Measurements from ENCODE around the gene NODAL. TPM values are rescaled to one million over a fixed set of nuclear protein-coding genes. Genes with fewer than 3 reads are reported as not detected.

NODAL gene
- total and polyA plus RNA-seq, 3 experiments from 2014 or later = 0.43 TPM; not detected in 2

GRCh38 chr10:70405037-70405824 is 36.2 kb downstream of the NODAL start:
- Mint-ChIP-seq H3K4me3 (peak overlapping the region; percentile 90 to 98 (median 97)), H3K36me3 (peaks cover 0 to 32% (median 7%) of the 10 kb centered on the region in 3 donors), H3K27me3 (no peaks in the 10 kb centered on the region), H3K4me1 (peaks cover 50 to 61% (median 51%) of the 10 kb centered on the region in 3 donors), H3K27ac (peak overlapping the region; percentile 80 to 97 (median 95)), H3K9me3 (no peaks in the 10 kb centered on the region)
- peak overlapping the region; percentile 71 for H3K27ac ChIP-seq (ENCODE audit: low read depth, low read length)
- POLR2A ChIA-PET = interaction anchor here (0.6 to 2.5 kb wide), 9 partner anchors 12 to 259 kb away, joined by 3 to 14 read pairs (median 4); partner anchors contain the start of genes PPA1 and TYSND1
- no peaks in the 10 kb centered on the region for H3K9me3 ChIP-seq (ENCODE audit: low read length)
- peak overlapping the region; percentile 78 for H3K4me3 ChIP-seq (ENCODE audit: low read length)
- peak in 3 of 5 donors; percentile 7 to 28 (median 22) for DNase-seq
- peaks cover 20% of the 10 kb centered on the region for H3K4me1 ChIP-seq (ENCODE audit: insufficient read depth, low read length)
- H3K36me3 ChIP-seq (ENCODE audit: insufficient read depth, low read length) = no peaks in the 10 kb centered on the region
- CTCF ChIA-PET = interaction anchor here (0.8 to 2.2 kb wide), 8 partner anchors 21 to 259 kb away, joined by 3 to 9 read pairs (median 3); partner anchors contain the start of gene TYSND1
- H3K27me3 ChIP-seq (ENCODE audit: insufficient read depth, low read length, poor library complexity, severe bottlenecking) = no peaks in the 10 kb centered on the region

DNA sequence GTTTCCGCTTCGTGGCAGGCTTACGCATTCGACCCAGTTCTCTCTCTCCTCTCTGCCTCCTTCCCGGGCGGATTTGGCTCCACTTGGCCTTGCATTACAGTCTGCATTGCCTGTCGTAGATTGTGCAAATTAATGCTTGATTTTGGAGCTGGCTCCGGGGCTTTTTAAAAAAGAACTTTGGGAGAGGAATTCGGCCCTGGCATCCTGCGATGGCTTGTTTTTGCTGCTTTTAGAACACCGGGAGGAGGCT is 36.8 kb downstream of the NODAL start:
- H3K27me3 ChIP-seq (ENCODE audit: insufficient read depth, low read length, poor library complexity, severe bottlenecking) = no peaks in the 10 kb centered on the region
- no peaks in the 10 kb centered on the region for H3K9me3 ChIP-seq (ENCODE audit: low read length)
- H3K4me3 Mint-ChIP-seq = peak overlapping the region; percentile 90 to 98 (median 97)
- H3K4me3 ChIP-seq (ENCODE audit: low read length) = peak overlapping the region; percentile 78
- no peak for DNase-seq
- no peaks in the 10 kb centered on the region for H3K27me3 Mint-ChIP-seq
- peaks cover 45 to 56% (median 47%) of the 10 kb centered on the region in 3 donors for H3K4me1 Mint-ChIP-seq
- peaks cover 0 to 30% (median 5%) of the 10 kb centered on the region in 3 donors for H3K36me3 Mint-ChIP-seq
- peak overlapping the region; percentile 71 for H3K27ac ChIP-seq (ENCODE audit: low read depth, low read length)
- H3K9me3 Mint-ChIP-seq = no peaks in the 10 kb centered on the region
- H3K36me3 ChIP-seq (ENCODE audit: insufficient read depth, low read length) = no peaks in the 10 kb centered on the region
- CTCF ChIA-PET = interaction anchor here (0.9 to 2.2 kb wide), 8 partner anchors 20 to 258 kb away, joined by 3 to 9 read pairs (median 3); partner anchors contain the start of genes LRRC20 and TYSND1
- POLR2A ChIA-PET = interaction anchor here (0.6 to 2.5 kb wide), 7 partner anchors 19 to 259 kb away, joined by 3 to 14 read pairs (median 3); partner anchors contain the start of genes PPA1 and TYSND1
- peaks cover 20% of the 10 kb centered on the region for H3K4me1 ChIP-seq (ENCODE audit: insufficient read depth, low read length)
- peak overlapping the region; percentile 80 to 97 (median 95) for H3K27ac Mint-ChIP-seq

- Mint-ChIP-seq H3K36me3 (peaks cover 0 to 27% (median 5%) of the 10 kb centered on the region in 3 donors), H3K27me3 (no peaks in the 10 kb centered on the region), H3K4me1 (peaks cover 40 to 51% (median 42%) of the 10 kb centered on the region in 3 donors), H3K9me3 (no peaks in the 10 kb centered on the region), H3K27ac (peak within 1 kb of the TSS; percentile 80 to 97 (median 95)), H3K4me3 (peak within 1 kb of the TSS; percentile 90 to 98 (median 97))
- H3K27ac ChIP-seq (ENCODE audit: low read depth, low read length) = peak within 1 kb of the TSS; percentile 71
- H3K9me3 ChIP-seq (ENCODE audit: low read length) = no peaks in the 10 kb centered on the region
- POLR2A ChIA-PET = interaction anchor here (0.6 to 2.5 kb wide), 8 partner anchors 19 to 258 kb away, joined by 3 to 14 read pairs (median 4); partner anchors contain the start of genes PPA1 and TYSND1
- H3K36me3 ChIP-seq (ENCODE audit: insufficient read depth, low read length) = no peaks in the 10 kb centered on the region
- H3K4me3 ChIP-seq (ENCODE audit: low read length) = peak within 1 kb of the TSS; percentile 78
- peak; percentile 96 to 99 (median 98) for DNase-seq
- H3K27me3 ChIP-seq (ENCODE audit: insufficient read depth, low read length, poor library complexity, severe bottlenecking) = no peaks in the 10 kb centered on the region
- CTCF ChIA-PET = interaction anchor here (0.9 to 2.2 kb wide), 9 partner anchors 20 to 258 kb away, joined by 3 to 9 read pairs (median 3); partner anchors contain the start of genes LRRC20 and TYSND1
- peaks cover 20% of the 10 kb centered on the region for H3K4me1 ChIP-seq (ENCODE audit: insufficient read depth, low read length)
These were observed 37.3 kb downstream of the NODAL start, which contains the start of gene EIF4EBP2 for GRCh38 chr10:70404036-70404786. Gene EIF4EBP2 (plus strand): TSS chr10:70404145. CDS start chr10:70404402, 257 bp downstream.

- peak overlapping the region; percentile 80 to 95 (median 91) for H3K27ac Mint-ChIP-seq
- no peaks in the 10 kb centered on the region for H3K27me3 Mint-ChIP-seq
- H3K4me1 Mint-ChIP-seq = peaks cover 33 to 44% (median 35%) of the 10 kb centered on the region in 3 donors
- peaks cover 0 to 22% (median 2%) of the 10 kb centered on the region in 3 donors for H3K36me3 Mint-ChIP-seq
- H3K36me3 ChIP-seq (ENCODE audit: insufficient read depth, low read length) = no peaks in the 10 kb centered on the region
- no peaks in the 10 kb centered on the region for H3K27me3 ChIP-seq (ENCODE audit: insufficient read depth, low read length, poor library complexity, severe bottlenecking)
- ChIA-PET POLR2A (interaction anchor here (0.6 to 2.5 kb wide), 2 partner anchors 235 to 258 kb away, joined by 4 to 14 read pairs; partner anchors contain the start of gene TYSND1), CTCF (interaction anchor here (1.1 to 2.2 kb wide), 6 partner anchors 19 to 182 kb away, joined by 3 to 9 read pairs (median 3); partner anchors contain the start of gene LRRC20)
- peak overlapping the region; percentile 90 to 98 (median 97) for H3K4me3 Mint-ChIP-seq
- peak overlapping the region; percentile 26 for H3K27ac ChIP-seq (ENCODE audit: low read depth, low read length)
- no peak for DNase-seq
- H3K4me3 ChIP-seq (ENCODE audit: low read length) = peak overlapping the region; percentile 57
- no peaks in the 10 kb centered on the region for H3K9me3 Mint-ChIP-seq
- H3K4me1 ChIP-seq (ENCODE audit: insufficient read depth, low read length) = peaks cover 20% of the 10 kb centered on the region
- H3K9me3 ChIP-seq (ENCODE audit: low read length) = no peaks in the 10 kb centered on the region
These were observed 37.9 kb downstream of the NODAL start for GRCh38 chr10:70403483-70404035.

GRCh38 chr10:70399177-70399576 is 42.3 kb downstream of the NODAL start:
- Histone ChIP-seq H3K36me3 (ENCODE audit: insufficient read depth, low read length) (no peaks in the 10 kb centered on the region), H3K27me3 (ENCODE audit: insufficient read depth, low read length, poor library complexity, severe bottlenecking) (no peaks in the 10 kb centered on the region), H3K4me1 (ENCODE audit: insufficient read depth, low read length) (peaks cover 5% of the 10 kb centered on the region), H3K4me3 (ENCODE audit: low read length) (no peak overlapping the region), H3K9me3 (ENCODE audit: low read length) (no peaks in the 10 kb centered on the region), H3K27ac (ENCODE audit: low read depth, low read length) (no peak overlapping the region)
- POLR2A ChIA-PET = interaction anchor here (0.6 kb wide), 1 partner anchor 230 kb away, joined by 3 read pairs; no protein-coding TSS in a partner anchor
- DNase-seq = no peak
- no peak overlapping the region for H3K4me3 Mint-ChIP-seq
- no peaks in the 10 kb centered on the region for H3K27me3 Mint-ChIP-seq
- H3K36me3 Mint-ChIP-seq = peaks cover 0 to 3% (median 0%) of the 10 kb centered on the region in 3 donors
- H3K27ac Mint-ChIP-seq = no peak overlapping the region
- peaks cover 5 to 16% (median 8%) of the 10 kb centered on the region in 3 donors for H3K4me1 Mint-ChIP-seq
- no peaks in the 10 kb centered on the region for H3K9me3 Mint-ChIP-seq
- CTCF ChIA-PET = no interaction called here

- ChIA-PET CTCF (no interaction called here), POLR2A (no interaction called here)
- Mint-ChIP-seq H3K9me3 (no peaks in the 10 kb centered on the region), H3K36me3 (no peaks in the 10 kb centered on the region), H3K4me3 (no peak overlapping the region), H3K27ac (no peak overlapping the region), H3K4me1 (no peaks in the 10 kb centered on the region), H3K27me3 (peaks cover 0 to 7% of the 10 kb centered on the region in 2 donors)
- Histone ChIP-seq H3K36me3 (ENCODE audit: insufficient read depth, low read length) (no peaks in the 10 kb centered on the region), H3K9me3 (ENCODE audit: low read length) (no peaks in the 10 kb centered on the region), H3K27ac (ENCODE audit: low read depth, low read length) (no peak overlapping the region), H3K4me1 (ENCODE audit: insufficient read depth, low read length) (no peaks in the 10 kb centered on the region), H3K4me3 (ENCODE audit: low read length) (no peak overlapping the region), H3K27me3 (ENCODE audit: insufficient read depth, low read length, poor library complexity, severe bottlenecking) (no peaks in the 10 kb centered on the region)
- DNase-seq = no peak
These were observed 45.3 kb downstream of the NODAL start for GRCh38 chr10:70396140-70396539.

DNA sequence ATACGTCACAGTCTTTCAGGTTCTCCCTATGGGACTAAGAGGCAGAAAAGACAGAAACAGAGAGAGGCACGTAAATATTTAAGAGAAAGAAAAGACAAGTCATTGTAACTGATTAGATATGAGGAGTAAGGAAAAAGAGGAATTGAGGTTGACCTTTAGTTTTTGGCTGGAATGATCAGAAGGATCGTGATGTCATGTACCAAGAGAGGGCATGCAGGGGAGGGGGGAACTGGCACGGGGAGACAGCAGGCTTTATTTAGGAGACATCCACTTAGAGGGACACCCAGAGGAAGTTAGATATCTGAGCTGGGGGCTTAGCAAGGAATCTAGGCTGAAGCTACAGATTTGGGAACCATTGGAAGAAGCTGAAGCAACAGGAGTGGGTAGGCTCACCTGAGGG is 49.8 kb downstream of the NODAL start:
- peaks cover 0 to 2% (median 0%) of the 10 kb centered on the region in 3 donors for H3K4me1 Mint-ChIP-seq
- CTCF ChIA-PET = no interaction called here
- H3K4me1 ChIP-seq (ENCODE audit: insufficient read depth, low read length) = no peaks in the 10 kb centered on the region
- H3K27ac Mint-ChIP-seq = no peak overlapping the region
- peaks cover 8 to 16% of the 10 kb centered on the region in 2 donors for H3K27me3 Mint-ChIP-seq
- no peaks in the 10 kb centered on the region for H3K27me3 ChIP-seq (ENCODE audit: insufficient read depth, low read length, poor library complexity, severe bottlenecking)
- H3K4me3 ChIP-seq (ENCODE audit: low read length) = no peak overlapping the region
- no peak overlapping the region for H3K4me3 Mint-ChIP-seq
- H3K36me3 ChIP-seq (ENCODE audit: insufficient read depth, low read length) = no peaks in the 10 kb centered on the region
- POLR2A ChIA-PET = no interaction called here
- no peaks in the 10 kb centered on the region for H3K36me3 Mint-ChIP-seq
- no peaks in the 10 kb centered on the region for H3K9me3 ChIP-seq (ENCODE audit: low read length)
- no peak for DNase-seq
- H3K9me3 Mint-ChIP-seq = no peaks in the 10 kb centered on the region
- no peak overlapping the region for H3K27ac ChIP-seq (ENCODE audit: low read depth, low read length)

Measured in CD8-positive, alpha-beta memory T cell (primary cell).